Measurements from ENCODE around the gene GLUL.

DNA sequence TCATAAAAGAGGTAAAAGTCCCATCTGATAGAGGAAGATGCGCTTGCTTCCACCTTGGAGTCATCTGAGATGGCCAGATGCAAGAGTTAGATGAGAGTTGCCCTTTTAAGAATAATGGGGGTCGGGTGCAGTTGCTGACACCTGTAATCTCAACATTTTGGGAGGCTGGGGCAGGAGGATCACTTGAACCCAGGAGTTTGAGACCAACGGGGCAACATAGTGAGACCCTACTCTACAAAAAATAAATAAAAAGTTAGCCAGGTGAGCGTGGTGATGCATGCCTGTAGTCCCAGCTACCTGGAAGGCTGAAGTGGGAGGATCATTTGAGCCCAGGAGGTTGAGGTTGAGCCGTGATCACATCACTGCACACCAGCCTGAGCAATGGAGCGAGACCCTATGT, 22.4 kb upstream of the GLUL start:
- TF ChIP-seq POLR2A (IDR thresholded peaks at IDR 0.05): no peak
- no peak for TF ChIP-seq CTCF (IDR thresholded peaks at IDR 0.05)
